ENCODE measurements around the gene LANCL1. TPM values are rescaled to one million over a fixed set of nuclear protein-coding genes. Genes with fewer than 3 reads are reported as not detected.

Gene LANCL1
- total RNA-seq, 2 donors from 2014 or later, result 19.0 to 24.1 TPM

- Mint-ChIP-seq H3K4me1 (no peaks in the 10 kb centered on the region), H3K4me3 (no peak overlapping the region), H3K27ac (no peak overlapping the region), H3K36me3 (ENCODE audit: low read depth) (no peaks in the 10 kb centered on the region), H3K27me3 (no peaks in the 10 kb centered on the region)
- ATAC-seq, result no peak
- DNase-seq, result no peak
- H3K9me3 ChIP-seq (ENCODE audit: control insufficient read depth, low read length, poor library complexity, severe bottlenecking), result no peaks in the 10 kb centered on the region
These were observed 63.9 kb downstream of the LANCL1 start for GRCh38 chr2:210412660-210413059.

- DNase-seq, result no peak
- H3K36me3 Mint-ChIP-seq (ENCODE audit: low read depth), result no peaks in the 10 kb centered on the region
- no peak overlapping the region for H3K27ac Mint-ChIP-seq
- H3K4me1 Mint-ChIP-seq, result no peaks in the 10 kb centered on the region
- H3K27me3 Mint-ChIP-seq, result no peaks in the 10 kb centered on the region
- H3K4me3 Mint-ChIP-seq, result no peak overlapping the region
- no peaks in the 10 kb centered on the region for H3K9me3 ChIP-seq (ENCODE audit: control insufficient read depth, low read length, poor library complexity, severe bottlenecking)
- no peak for ATAC-seq
These were observed 66.0 kb downstream of the LANCL1 start for GRCh38 chr2:210410542-210410941.

DNA sequence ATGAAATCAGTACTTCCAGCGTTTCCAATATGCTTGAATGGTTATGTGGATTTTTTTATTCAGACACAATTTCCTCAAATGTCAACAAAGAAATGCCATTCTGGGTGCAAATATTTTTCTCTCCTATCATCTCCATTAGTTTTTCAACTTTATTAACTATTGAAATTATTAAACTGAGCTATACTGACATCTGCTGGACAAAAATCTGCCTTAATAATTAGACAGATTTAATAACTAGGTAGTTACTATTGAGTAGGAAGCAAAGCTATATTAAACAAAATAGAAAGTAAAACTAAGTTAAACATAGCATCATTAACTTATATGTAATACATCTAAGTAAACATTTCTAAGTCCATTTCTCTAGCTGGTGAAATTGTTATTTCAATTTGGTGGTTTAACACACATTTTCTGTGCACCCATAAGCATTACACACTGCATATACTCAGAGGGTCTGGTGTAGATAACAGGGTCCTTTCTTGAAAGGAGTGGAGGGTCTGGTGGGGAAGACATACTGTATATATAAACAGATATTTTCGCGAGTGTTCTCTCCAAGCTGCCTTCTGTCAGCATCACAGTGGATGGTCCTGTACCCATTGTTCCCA, 77.0 kb downstream of the LANCL1 start:
- peaks cover 12% of the 10 kb centered on the region for H3K27me3 Mint-ChIP-seq

DNA sequence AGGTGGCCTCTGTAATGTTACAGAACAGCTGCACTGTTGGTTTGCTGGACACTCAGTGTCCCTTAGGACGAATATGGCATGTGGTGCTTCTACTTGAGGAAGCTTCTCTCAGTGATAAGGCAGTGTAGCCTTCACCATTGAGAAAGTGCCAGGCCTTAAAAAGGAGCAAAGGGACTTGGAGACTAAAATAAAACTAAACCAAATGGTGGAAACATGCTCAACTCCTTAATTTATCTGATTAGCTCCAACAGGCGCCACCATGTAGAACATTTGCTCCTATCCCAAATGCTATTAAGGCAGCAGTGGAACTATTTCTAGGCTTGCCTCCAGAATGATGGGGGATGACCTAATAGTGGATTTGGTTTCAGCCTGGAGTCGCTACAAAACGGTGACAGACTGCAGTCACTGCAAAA, 84.1 kb downstream of the LANCL1 start:
- no peak overlapping the region for H3K27ac Mint-ChIP-seq
- H3K27me3 Mint-ChIP-seq, result peaks cover 9% of the 10 kb centered on the region
- ATAC-seq, result no peak

More for the DNA sequence above, 77.0 kb downstream of the LANCL1 start:
- Mint-ChIP-seq H3K4me3 (no peak overlapping the region), H3K27ac (no peak overlapping the region), H3K36me3 (ENCODE audit: low read depth) (peaks cover 2% of the 10 kb centered on the region), H3K4me1 (peaks cover 2% of the 10 kb centered on the region)
- no peak for ATAC-seq
- no peaks in the 10 kb centered on the region for H3K9me3 ChIP-seq (ENCODE audit: control insufficient read depth, low read length, poor library complexity, severe bottlenecking)
- DNase-seq, result no peak

DNA sequence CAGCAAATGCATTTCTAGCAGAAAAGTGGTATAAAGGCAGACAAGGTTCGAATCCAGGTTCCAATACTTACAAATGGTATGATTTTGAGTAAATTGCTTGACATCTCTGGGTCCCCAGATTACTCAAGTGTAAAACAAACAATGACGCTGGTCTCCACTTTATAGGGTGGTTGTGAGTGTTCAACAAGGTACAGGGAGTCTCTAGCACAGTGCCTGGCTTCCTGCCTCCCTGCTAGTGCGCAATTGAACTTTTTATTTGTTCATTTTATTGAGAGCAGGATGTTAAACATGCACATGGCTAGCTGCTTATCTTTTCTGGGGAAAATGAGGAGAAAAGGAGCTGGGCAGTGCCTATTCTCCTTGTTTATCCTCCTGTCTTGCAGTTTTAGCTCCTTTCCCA, 86.7 kb downstream of the LANCL1 start:
- no peak for DNase-seq
- H3K36me3 Mint-ChIP-seq (ENCODE audit: low read depth), result no peaks in the 10 kb centered on the region
- H3K4me3 Mint-ChIP-seq, result no peak overlapping the region
- H3K27ac Mint-ChIP-seq, result no peak overlapping the region
- H3K27me3 Mint-ChIP-seq, result peaks cover 12% of the 10 kb centered on the region
- no peaks in the 10 kb centered on the region for H3K9me3 ChIP-seq (ENCODE audit: control insufficient read depth, low read length, poor library complexity, severe bottlenecking)
- H3K4me1 Mint-ChIP-seq, result no peaks in the 10 kb centered on the region
- no peak for ATAC-seq

More for the DNA sequence above, 84.1 kb downstream of the LANCL1 start:
- no peak for DNase-seq
- no peaks in the 10 kb centered on the region for H3K4me1 Mint-ChIP-seq
- no peaks in the 10 kb centered on the region for H3K9me3 ChIP-seq (ENCODE audit: control insufficient read depth, low read length, poor library complexity, severe bottlenecking)
- H3K4me3 Mint-ChIP-seq, result no peak overlapping the region
- no peaks in the 10 kb centered on the region for H3K36me3 Mint-ChIP-seq (ENCODE audit: low read depth)

DNA sequence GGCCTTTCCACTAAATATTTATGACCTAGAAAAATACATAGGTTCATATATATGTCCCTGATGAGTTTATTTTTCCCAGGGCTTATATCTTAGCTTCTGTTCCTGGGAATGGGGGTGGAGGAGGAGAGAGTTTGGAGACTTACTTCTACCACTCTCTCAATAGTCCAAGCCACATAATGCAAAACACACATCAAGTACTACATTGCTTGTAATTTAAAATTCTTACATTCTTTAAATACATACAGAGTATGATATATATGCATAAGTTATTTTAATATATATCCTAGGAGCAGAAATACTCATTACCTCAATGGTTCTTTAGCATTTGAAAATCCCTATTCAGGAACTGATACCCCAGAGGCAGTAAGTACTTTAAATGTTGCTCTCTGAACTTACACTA, 88.4 kb downstream of the LANCL1 start:
- ATAC-seq (no peak), DNase-seq (no peak)
- H3K4me3 Mint-ChIP-seq, result no peak overlapping the region
- peaks cover 11% of the 10 kb centered on the region for H3K27me3 Mint-ChIP-seq
- H3K36me3 Mint-ChIP-seq (ENCODE audit: low read depth), result no peaks in the 10 kb centered on the region
- H3K27ac Mint-ChIP-seq, result no peak overlapping the region
- H3K4me1 Mint-ChIP-seq, result no peaks in the 10 kb centered on the region
- no peaks in the 10 kb centered on the region for H3K9me3 ChIP-seq (ENCODE audit: control insufficient read depth, low read length, poor library complexity, severe bottlenecking)

- Mint-ChIP-seq H3K4me3 (no peak overlapping the region), H3K27ac (no peak overlapping the region), H3K36me3 (ENCODE audit: low read depth) (peaks cover 3% of the 10 kb centered on the region), H3K4me1 (no peaks in the 10 kb centered on the region), H3K27me3 (peaks cover 12% of the 10 kb centered on the region)
- no peaks in the 10 kb centered on the region for H3K9me3 ChIP-seq (ENCODE audit: control insufficient read depth, low read length, poor library complexity, severe bottlenecking)
- DNase-seq, result no peak
- no peak for ATAC-seq
These were observed 89.5 kb downstream of the LANCL1 start for GRCh38 chr2:210387074-210387473.

Other genes starting within 250 kb of the LANCL1 start
- gene MYL1, start 161.6 kb downstream of the LANCL1 start, total RNA-seq, result not detected
- gene CPS1, start 79.8 kb upstream of the LANCL1 start, total RNA-seq, result under 1 TPM; 0.63 to 0.67 TPM